SK-N-SH (cell line): Measurements from ENCODE around the gene DSCAM.

ENCODE experiments used
- RFX5 ChIP-seq: IDR thresholded peaks from 2 replicates; pipeline ENCODE4 v1.6.1; 2012; ENCODE audit warnings: mild to moderate bottlenecking, improper control_type of control experiment, low read length
- TF ChIP-seq, protein P1 (sequence below): IDR thresholded peaks from 2 replicates; pipeline ENCODE4 v1.4.0; 2012; ENCODE audit warnings: low read depth
- TF ChIP-seq, protein P2 (sequence below): fragments of 200-600 bp; sonication (generic); IDR thresholded peaks from 2 replicates; pipeline ENCODE4 v1.6.1; 2017; ENCODE audit warnings: antibody characterized with exemption, mild to moderate bottlenecking, moderate library complexity

GRCh38 chr21:40257342-40257741, 589.6 kb downstream of the DSCAM start:
- TF ChIP-seq, protein P1, sequence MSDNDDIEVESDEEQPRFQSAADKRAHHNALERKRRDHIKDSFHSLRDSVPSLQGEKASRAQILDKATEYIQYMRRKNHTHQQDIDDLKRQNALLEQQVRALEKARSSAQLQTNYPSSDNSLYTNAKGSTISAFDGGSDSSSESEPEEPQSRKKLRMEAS = no peak
- TF ChIP-seq RFX5 = no peak
- TF ChIP-seq, protein P2, sequence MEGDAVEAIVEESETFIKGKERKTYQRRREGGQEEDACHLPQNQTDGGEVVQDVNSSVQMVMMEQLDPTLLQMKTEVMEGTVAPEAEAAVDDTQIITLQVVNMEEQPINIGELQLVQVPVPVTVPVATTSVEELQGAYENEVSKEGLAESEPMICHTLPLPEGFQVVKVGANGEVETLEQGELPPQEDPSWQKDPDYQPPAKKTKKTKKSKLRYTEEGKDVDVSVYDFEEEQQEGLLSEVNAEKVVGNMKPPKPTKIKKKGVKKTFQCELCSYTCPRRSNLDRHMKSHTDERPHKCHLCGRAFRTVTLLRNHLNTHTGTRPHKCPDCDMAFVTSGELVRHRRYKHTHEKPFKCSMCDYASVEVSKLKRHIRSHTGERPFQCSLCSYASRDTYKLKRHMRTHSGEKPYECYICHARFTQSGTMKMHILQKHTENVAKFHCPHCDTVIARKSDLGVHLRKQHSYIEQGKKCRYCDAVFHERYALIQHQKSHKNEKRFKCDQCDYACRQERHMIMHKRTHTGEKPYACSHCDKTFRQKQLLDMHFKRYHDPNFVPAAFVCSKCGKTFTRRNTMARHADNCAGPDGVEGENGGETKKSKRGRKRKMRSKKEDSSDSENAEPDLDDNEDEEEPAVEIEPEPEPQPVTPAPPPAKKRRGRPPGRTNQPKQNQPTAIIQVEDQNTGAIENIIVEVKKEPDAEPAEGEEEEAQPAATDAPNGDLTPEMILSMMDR = no peak
